ENCODE data around the gene KRTAP12-4. TPM values are rescaled to one million over a fixed set of nuclear protein-coding genes. Genes with fewer than 3 reads are reported as not detected.

The KRTAP12-4 gene
- total and polyA plus RNA-seq, 2 donors (not counting 3 experiments of a cell fraction or from before 2014, with no cell fraction given), result not detected

- Histone ChIP-seq H3K4me1 (ENCODE audit: control insufficient read depth, extremely low read depth, insufficient read depth, low read length) (no peaks in the 10 kb centered on the region), H3K4me2 (ENCODE audit: insufficient read depth, low read length) (no peak overlapping the region), H3K9me1 (replicated peaks; ENCODE audit: control insufficient read depth, extremely low read depth, insufficient read depth, low read length) (no peaks in the 10 kb centered on the region), H4K20me1 (replicated peaks; ENCODE audit: control insufficient read depth, extremely low read depth, insufficient read depth, low read length) (no peaks in the 10 kb centered on the region), H3K27me3 (ENCODE audit: control insufficient read depth in 2 of 2, insufficient read depth in 2 of 2, low read length in 2 of 2) (peaks cover 21 to 30% of the 10 kb centered on the region in 2 experiments), H2AFZ (ENCODE audit: low read depth, low read length) (no peak overlapping the region), H3K36me3 (ENCODE audit: control insufficient read depth in 2 of 2, extremely low read depth in 1 of 2, insufficient read depth in 2 of 2, low read length in 2 of 2) (no peaks in the 10 kb centered on the region), H3K9ac (replicated peaks; ENCODE audit: extremely low read depth, insufficient read depth, low read length) (no peak overlapping the region), H3K9me3 (replicated peaks; ENCODE audit: control insufficient read depth, insufficient read depth, low read length) (no peaks in the 10 kb centered on the region), H3K79me2 (ENCODE audit: control insufficient read depth, insufficient read depth, low read length) (no peaks in the 10 kb centered on the region), H3K27ac (ENCODE audit: insufficient read depth, low read depth, low read length) (no peak overlapping the region), H3K4me3 (replicated peaks in 1 of 3; ENCODE audit: insufficient read depth in 1 of 3, low read depth in 1 of 3, low read length in 3 of 3) (no peak overlapping the region)
- ChIA-PET POLR2A (no interaction called here), CTCF (no interaction called here)
- TF ChIP-seq POLR2AphosphoS5 (IDR thresholded peaks at IDR 0.05; ENCODE audit: insufficient read depth, low read depth, low read length), result no peak
- TF ChIP-seq MYC (IDR thresholded peaks at IDR 0.05; ENCODE audit: low read depth, low read length), result no peak
- TF ChIP-seq JUN (IDR thresholded peaks at IDR 0.05; ENCODE audit: borderline replicate concordance, insufficient read depth, insufficient read length, low read depth), result no peak
- no peak for TF ChIP-seq CTCF (IDR thresholded peaks at IDR 0.05; ENCODE audit: extremely low read depth in 1 of 2, insufficient read depth in 1 of 2, low read depth in 1 of 2, low read length in 2 of 2)
- no peak for TF ChIP-seq EZH2 (IDR thresholded peaks at IDR 0.05; ENCODE audit: borderline replicate concordance, low read depth, low read length, severe bottlenecking)
- TF ChIP-seq FOS (IDR thresholded peaks at IDR 0.05; ENCODE audit: borderline replicate concordance, insufficient read depth, low read length), result no peak
- no peak for TF ChIP-seq MAX (IDR thresholded peaks at IDR 0.05; ENCODE audit: insufficient read depth, insufficient read length)
- TF ChIP-seq POLR2A (IDR thresholded peaks at IDR 0.05; ENCODE audit: low read depth, low read length), result no peak
- no peak for TF ChIP-seq GATA2 (IDR thresholded peaks at IDR 0.05; ENCODE audit: insufficient read depth, insufficient read length, low read depth, low read length)
- intact Hi-C loops (cut with micrococcal nuclease), result no loop called here
- no peak for DNase-seq (ENCODE audit: low read depth, low spot score)
- dilution Hi-C loops (cut with MboI; ENCODE audit: extremely low pct_ligation_motif_present, low sequenced_read_pairs), result no loop called here
- FAIRE-seq, result no peak
- BruUV-seq (replicated peaks), result no TSS peak
These were observed 41.2 kb upstream of the KRTAP12-4 start for GRCh38 chr21:44695641-44696040.
